ENCODE results near the gene H19.

GRCh38 chr11:1946812-1947484 is 50.7 kb downstream of the H19 start, which contains the start of gene MRPL23:
- TF ChIP-seq CTCF (IDR thresholded peaks at IDR 0.05): no peak
- TF ChIP-seq NRF1 (IDR thresholded peaks at IDR 0.05; ENCODE audit: low read depth, low read length): no peak
- no peak for TF ChIP-seq RFX5 (IDR thresholded peaks at IDR 0.05; ENCODE audit: low read length)
- TF ChIP-seq RAD21 (IDR thresholded peaks at IDR 0.05; ENCODE audit: low read length): no peak
- no peak for TF ChIP-seq GABPA (IDR thresholded peaks at IDR 0.05; ENCODE audit: low read depth)
- no peak for TF ChIP-seq POLR2AphosphoS5 (IDR thresholded peaks at IDR 0.05; ENCODE audit: low read depth, low read length)
- TF ChIP-seq, protein P1, sequence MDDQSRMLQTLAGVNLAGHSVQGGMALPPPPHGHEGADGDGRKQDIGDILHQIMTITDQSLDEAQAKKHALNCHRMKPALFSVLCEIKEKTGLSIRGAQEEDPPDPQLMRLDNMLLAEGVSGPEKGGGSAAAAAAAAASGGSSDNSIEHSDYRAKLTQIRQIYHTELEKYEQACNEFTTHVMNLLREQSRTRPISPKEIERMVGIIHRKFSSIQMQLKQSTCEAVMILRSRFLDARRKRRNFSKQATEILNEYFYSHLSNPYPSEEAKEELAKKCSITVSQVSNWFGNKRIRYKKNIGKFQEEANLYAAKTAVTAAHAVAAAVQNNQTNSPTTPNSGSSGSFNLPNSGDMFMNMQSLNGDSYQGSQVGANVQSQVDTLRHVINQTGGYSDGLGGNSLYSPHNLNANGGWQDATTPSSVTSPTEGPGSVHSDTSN (IDR thresholded peaks at IDR 0.05): no peak
- no peak for TF ChIP-seq TCF12 (IDR thresholded peaks at IDR 0.05)
